MM.1S (cell line): ENCODE measurements around the gene WNK2.

Experiments used
- DNase-seq: peaks from one replicate; pipeline ENCODE4 v3.0.0-alpha.2; 2015
- H2AFZ ChIP-seq: fragments of 300-600 bp; sonication (generic); 2 replicates; pipeline ENCODE4 v1.6.0; 2016; ENCODE audit warnings: antibody characterized with exemption, low read length
- H3F3A ChIP-seq: fragments of 300-600 bp; sonication (generic); 2 replicates; pipeline ENCODE4 v1.6.1; 2016; ENCODE audit warnings: mild to moderate bottlenecking, antibody characterized with exemption, low read length, moderate library complexity, mixed read lengths; ENCODE audit not compliant: insufficient read depth
- H3K27ac ChIP-seq: fragments of 300-600 bp; sonication (generic); 2 replicates; pipeline ENCODE4 v1.5.1; 2016; ENCODE audit warnings: mild to moderate bottlenecking, low read length
- H3K27me3 ChIP-seq: fragments of 300-600 bp; sonication (generic); replicated peaks from 2 replicates; pipeline ENCODE4 v1.6.0; 2016; ENCODE audit warnings: low read length; ENCODE audit not compliant: insufficient read depth
- H3K36me3 ChIP-seq: fragments of 300-600 bp; sonication (generic); replicated peaks from 2 replicates; pipeline ENCODE4 v1.6.1; 2016; ENCODE audit warnings: mild to moderate bottlenecking, low read length, mixed read lengths; ENCODE audit not compliant: insufficient read depth
- H3K4me1 ChIP-seq: fragments of 300-600 bp; sonication (generic); 2 replicates; pipeline ENCODE4 v1.6.1; 2016; ENCODE audit warnings: low read length, mixed read lengths
- H3K4me2 ChIP-seq: fragments of 300-600 bp; sonication (generic); 2 replicates; pipeline ENCODE4 v1.6.0; 2016; ENCODE audit warnings: low read depth, low read length
- H3K4me3 ChIP-seq: fragments of 300-600 bp; sonication (generic); 2 replicates; pipeline ENCODE4 v1.5.1; 2016; ENCODE audit warnings: low read length, mixed read lengths
- H3K79me2 ChIP-seq: fragments of 300-600 bp; sonication (generic); 2 replicates; pipeline ENCODE4 v1.6.1; 2016; ENCODE audit warnings: mixed run types, low read length, mixed read lengths
- H3K9ac ChIP-seq: fragments of 300-600 bp; sonication (generic); 2 replicates; pipeline ENCODE4 v1.6.1; 2016; ENCODE audit warnings: low read length, mixed read lengths
- H3K9me2 ChIP-seq: fragments of 300-600 bp; sonication (generic); replicated peaks from 2 replicates; pipeline ENCODE4 v1.6.1; 2016; ENCODE audit warnings: mild to moderate bottlenecking, low read length, mixed read lengths; ENCODE audit not compliant: insufficient read depth
- H3K9me3 ChIP-seq: fragments of 300-600 bp; sonication (generic); replicated peaks from 2 replicates; pipeline ENCODE4 v1.6.1; 2016; ENCODE audit warnings: mild to moderate bottlenecking, low read length, mixed read lengths; ENCODE audit not compliant: insufficient read depth
- H4K20me1 ChIP-seq: fragments of 300-600 bp; sonication (generic); 2 replicates; pipeline ENCODE4 v1.6.1; 2016; ENCODE audit warnings: mild to moderate bottlenecking, low read length, moderate library complexity, mixed read lengths; ENCODE audit not compliant: insufficient read depth
- CTCF ChIP-seq: fragments of 300-600 bp; sonication (generic); IDR thresholded peaks from 2 replicates; pipeline ENCODE4 v1.5.1; 2016; ENCODE audit warnings: antibody characterized with exemption, low read length, mixed read lengths
- EZH2 ChIP-seq: fragments of 300-600 bp; sonication (generic); optimal IDR thresholded peaks from 2 replicates; pipeline ENCODE3; 2017; ENCODE audit warnings: low read depth, mild to moderate bottlenecking, antibody characterized with exemption, low read length, mixed read lengths
- EZH2phosphoT487 ChIP-seq: fragments of 300-600 bp; sonication (generic); IDR thresholded peaks from 2 replicates; pipeline ENCODE4 v1.6.1; 2018; ENCODE audit warnings: antibody characterized with exemption, low read length

WNK2 gene

GRCh38 chr9:93230185-93230584 lies 46.2 kb downstream of the WNK2 start:
- Histone ChIP-seq H3K36me3 (no peaks in the 10 kb centered on the region), H3K9me2 (no peaks in the 10 kb centered on the region), H3K4me2 (no peak overlapping the region), H3K79me2 (no peaks in the 10 kb centered on the region), H3K27me3 (no peaks in the 10 kb centered on the region), H2AFZ (no peak overlapping the region), H3K4me3 (no peak overlapping the region), H3K4me1 (no peaks in the 10 kb centered on the region), H4K20me1 (no peaks in the 10 kb centered on the region), H3K9ac (no peak overlapping the region), H3F3A (no peaks in the 10 kb centered on the region), H3K9me3 (no peaks in the 10 kb centered on the region), H3K27ac (no peak overlapping the region)
- no peak for TF ChIP-seq EZH2phosphoT487
- no peak for TF ChIP-seq EZH2
- no peak for DNase-seq

- H2AFZ ChIP-seq, result no peak overlapping the region
- H3K4me2 ChIP-seq, result no peak overlapping the region
- no peaks in the 10 kb centered on the region for H3K9me2 ChIP-seq
- no peaks in the 10 kb centered on the region for H3K4me1 ChIP-seq
- no peaks in the 10 kb centered on the region for H4K20me1 ChIP-seq
- H3K27ac ChIP-seq, result no peak overlapping the region
- no peak overlapping the region for H3K4me3 ChIP-seq
- TF ChIP-seq CTCF (no peak), EZH2phosphoT487 (no peak), EZH2 (no peak)
- no peaks in the 10 kb centered on the region for H3K79me2 ChIP-seq
- H3F3A ChIP-seq, result no peaks in the 10 kb centered on the region
- H3K36me3 ChIP-seq, result no peaks in the 10 kb centered on the region
- H3K9ac ChIP-seq, result no peak overlapping the region
- H3K27me3 ChIP-seq, result no peaks in the 10 kb centered on the region
- DNase-seq, result no peak
- H3K9me3 ChIP-seq, result no peaks in the 10 kb centered on the region
Observed at GRCh38 chr9:93230601-93231000, 46.7 kb downstream of the WNK2 start.

- Histone ChIP-seq H3K27me3 (no peaks in the 10 kb centered on the region), H3F3A (no peaks in the 10 kb centered on the region), H3K9me3 (no peaks in the 10 kb centered on the region), H3K27ac (no peak overlapping the region), H3K4me3 (no peak overlapping the region), H3K79me2 (no peaks in the 10 kb centered on the region), H3K9ac (no peak overlapping the region), H2AFZ (no peak overlapping the region), H3K9me2 (no peaks in the 10 kb centered on the region), H4K20me1 (no peaks in the 10 kb centered on the region), H3K36me3 (no peaks in the 10 kb centered on the region), H3K4me1 (no peaks in the 10 kb centered on the region), H3K4me2 (no peak overlapping the region)
- no peak for TF ChIP-seq EZH2phosphoT487
- no peak for TF ChIP-seq EZH2
- TF ChIP-seq CTCF, result no peak
- no peak for DNase-seq
Observed at GRCh38 chr9:93231121-93231694, 47.3 kb downstream of the WNK2 start.

- Histone ChIP-seq H4K20me1 (no peaks in the 10 kb centered on the region), H3K9me2 (no peaks in the 10 kb centered on the region), H3K4me1 (no peaks in the 10 kb centered on the region), H3K27me3 (no peaks in the 10 kb centered on the region), H3K36me3 (no peaks in the 10 kb centered on the region), H3F3A (no peaks in the 10 kb centered on the region), H3K4me2 (no peak overlapping the region), H3K27ac (no peak overlapping the region), H3K4me3 (no peak overlapping the region), H3K9ac (no peak overlapping the region), H2AFZ (no peak overlapping the region), H3K79me2 (no peaks in the 10 kb centered on the region), H3K9me3 (no peaks in the 10 kb centered on the region)
- no peak for DNase-seq
- no peak for TF ChIP-seq EZH2
- TF ChIP-seq CTCF, result no peak
- TF ChIP-seq EZH2phosphoT487, result no peak
Observed at GRCh38 chr9:93231716-93232115, 47.8 kb downstream of the WNK2 start.
